ENCODE data around the gene NAB2. TPM values are rescaled to one million over a fixed set of nuclear protein-coding genes. Genes with fewer than 3 reads are reported as not detected.

The NAB2 gene
- total and polyA plus RNA-seq, 9 of the 15 experiments (the other 6 are each of a cell fraction or from before 2014, with no cell fraction given) = 0.45 to 40.9 (median 20.4) TPM

GRCh38 chr12:57088354-57089270 lies at the start of gene NAB2 (continued):
- TF ChIP-seq, protein P1, sequence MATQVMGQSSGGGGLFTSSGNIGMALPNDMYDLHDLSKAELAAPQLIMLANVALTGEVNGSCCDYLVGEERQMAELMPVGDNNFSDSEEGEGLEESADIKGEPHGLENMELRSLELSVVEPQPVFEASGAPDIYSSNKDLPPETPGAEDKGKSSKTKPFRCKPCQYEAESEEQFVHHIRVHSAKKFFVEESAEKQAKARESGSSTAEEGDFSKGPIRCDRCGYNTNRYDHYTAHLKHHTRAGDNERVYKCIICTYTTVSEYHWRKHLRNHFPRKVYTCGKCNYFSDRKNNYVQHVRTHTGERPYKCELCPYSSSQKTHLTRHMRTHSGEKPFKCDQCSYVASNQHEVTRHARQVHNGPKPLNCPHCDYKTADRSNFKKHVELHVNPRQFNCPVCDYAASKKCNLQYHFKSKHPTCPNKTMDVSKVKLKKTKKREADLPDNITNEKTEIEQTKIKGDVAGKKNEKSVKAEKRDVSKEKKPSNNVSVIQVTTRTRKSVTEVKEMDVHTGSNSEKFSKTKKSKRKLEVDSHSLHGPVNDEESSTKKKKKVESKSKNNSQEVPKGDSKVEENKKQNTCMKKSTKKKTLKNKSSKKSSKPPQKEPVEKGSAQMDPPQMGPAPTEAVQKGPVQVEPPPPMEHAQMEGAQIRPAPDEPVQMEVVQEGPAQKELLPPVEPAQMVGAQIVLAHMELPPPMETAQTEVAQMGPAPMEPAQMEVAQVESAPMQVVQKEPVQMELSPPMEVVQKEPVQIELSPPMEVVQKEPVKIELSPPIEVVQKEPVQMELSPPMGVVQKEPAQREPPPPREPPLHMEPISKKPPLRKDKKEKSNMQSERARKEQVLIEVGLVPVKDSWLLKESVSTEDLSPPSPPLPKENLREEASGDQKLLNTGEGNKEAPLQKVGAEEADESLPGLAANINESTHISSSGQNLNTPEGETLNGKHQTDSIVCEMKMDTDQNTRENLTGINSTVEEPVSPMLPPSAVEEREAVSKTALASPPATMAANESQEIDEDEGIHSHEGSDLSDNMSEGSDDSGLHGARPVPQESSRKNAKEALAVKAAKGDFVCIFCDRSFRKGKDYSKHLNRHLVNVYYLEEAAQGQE (IDR thresholded peaks at IDR 0.05; ENCODE audit: borderline replicate concordance) = 0 out of 2 replicates have a peak, but pooled peaks have one; percentile 20
- TF ChIP-seq, protein P1 (CRISPR knock-in tag; IDR thresholded peaks at IDR 0.05; ENCODE audit: low read depth) = no peak
- TF ChIP-seq ZFX (CRISPR knock-in tag; IDR thresholded peaks at IDR 0.05) (peak; percentile 84), NFIC (IDR thresholded peaks at IDR 0.05) (peak; percentile 5; the same call in 1 of the 2 replicates), HNRNPLL (IDR thresholded peaks at IDR 0.05; ENCODE audit: low read depth, low read length, poor library complexity, severe bottlenecking) (peak; percentile 46)
- TF ChIP-seq, protein P2, sequence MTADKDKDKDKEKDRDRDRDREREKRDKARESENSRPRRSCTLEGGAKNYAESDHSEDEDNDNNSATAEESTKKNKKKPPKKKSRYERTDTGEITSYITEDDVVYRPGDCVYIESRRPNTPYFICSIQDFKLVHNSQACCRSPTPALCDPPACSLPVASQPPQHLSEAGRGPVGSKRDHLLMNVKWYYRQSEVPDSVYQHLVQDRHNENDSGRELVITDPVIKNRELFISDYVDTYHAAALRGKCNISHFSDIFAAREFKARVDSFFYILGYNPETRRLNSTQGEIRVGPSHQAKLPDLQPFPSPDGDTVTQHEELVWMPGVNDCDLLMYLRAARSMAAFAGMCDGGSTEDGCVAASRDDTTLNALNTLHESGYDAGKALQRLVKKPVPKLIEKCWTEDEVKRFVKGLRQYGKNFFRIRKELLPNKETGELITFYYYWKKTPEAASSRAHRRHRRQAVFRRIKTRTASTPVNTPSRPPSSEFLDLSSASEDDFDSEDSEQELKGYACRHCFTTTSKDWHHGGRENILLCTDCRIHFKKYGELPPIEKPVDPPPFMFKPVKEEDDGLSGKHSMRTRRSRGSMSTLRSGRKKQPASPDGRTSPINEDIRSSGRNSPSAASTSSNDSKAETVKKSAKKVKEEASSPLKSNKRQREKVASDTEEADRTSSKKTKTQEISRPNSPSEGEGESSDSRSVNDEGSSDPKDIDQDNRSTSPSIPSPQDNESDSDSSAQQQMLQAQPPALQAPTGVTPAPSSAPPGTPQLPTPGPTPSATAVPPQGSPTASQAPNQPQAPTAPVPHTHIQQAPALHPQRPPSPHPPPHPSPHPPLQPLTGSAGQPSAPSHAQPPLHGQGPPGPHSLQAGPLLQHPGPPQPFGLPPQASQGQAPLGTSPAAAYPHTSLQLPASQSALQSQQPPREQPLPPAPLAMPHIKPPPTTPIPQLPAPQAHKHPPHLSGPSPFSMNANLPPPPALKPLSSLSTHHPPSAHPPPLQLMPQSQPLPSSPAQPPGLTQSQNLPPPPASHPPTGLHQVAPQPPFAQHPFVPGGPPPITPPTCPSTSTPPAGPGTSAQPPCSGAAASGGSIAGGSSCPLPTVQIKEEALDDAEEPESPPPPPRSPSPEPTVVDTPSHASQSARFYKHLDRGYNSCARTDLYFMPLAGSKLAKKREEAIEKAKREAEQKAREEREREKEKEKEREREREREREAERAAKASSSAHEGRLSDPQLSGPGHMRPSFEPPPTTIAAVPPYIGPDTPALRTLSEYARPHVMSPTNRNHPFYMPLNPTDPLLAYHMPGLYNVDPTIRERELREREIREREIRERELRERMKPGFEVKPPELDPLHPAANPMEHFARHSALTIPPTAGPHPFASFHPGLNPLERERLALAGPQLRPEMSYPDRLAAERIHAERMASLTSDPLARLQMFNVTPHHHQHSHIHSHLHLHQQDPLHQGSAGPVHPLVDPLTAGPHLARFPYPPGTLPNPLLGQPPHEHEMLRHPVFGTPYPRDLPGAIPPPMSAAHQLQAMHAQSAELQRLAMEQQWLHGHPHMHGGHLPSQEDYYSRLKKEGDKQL (CRISPR knock-in tag; IDR thresholded peaks at IDR 0.05; ENCODE audit: borderline replicate concordance) = no peak
- TF ChIP-seq, protein P3, sequence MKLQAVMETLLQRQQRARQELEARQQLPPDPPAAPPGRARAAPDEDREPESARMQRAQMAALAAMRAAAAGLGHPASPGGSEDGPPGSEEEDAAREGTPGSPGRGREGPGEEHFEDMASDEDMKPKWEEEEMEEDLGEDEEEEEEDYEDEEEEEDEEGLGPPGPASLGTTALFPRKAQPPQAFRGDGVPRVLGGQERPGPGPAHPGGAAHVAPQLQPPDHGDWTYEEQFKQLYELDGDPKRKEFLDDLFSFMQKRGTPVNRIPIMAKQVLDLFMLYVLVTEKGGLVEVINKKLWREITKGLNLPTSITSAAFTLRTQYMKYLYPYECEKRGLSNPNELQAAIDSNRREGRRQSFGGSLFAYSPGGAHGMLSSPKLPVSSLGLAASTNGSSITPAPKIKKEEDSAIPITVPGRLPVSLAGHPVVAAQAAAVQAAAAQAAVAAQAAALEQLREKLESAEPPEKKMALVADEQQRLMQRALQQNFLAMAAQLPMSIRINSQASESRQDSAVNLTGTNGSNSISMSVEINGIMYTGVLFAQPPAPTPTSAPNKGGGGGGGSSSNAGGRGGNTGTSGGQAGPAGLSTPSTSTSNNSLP (IDR thresholded peaks at IDR 0.05; ENCODE audit: borderline replicate concordance, low read depth, low read length) = no peak
- TF ChIP-seq, protein P4, sequence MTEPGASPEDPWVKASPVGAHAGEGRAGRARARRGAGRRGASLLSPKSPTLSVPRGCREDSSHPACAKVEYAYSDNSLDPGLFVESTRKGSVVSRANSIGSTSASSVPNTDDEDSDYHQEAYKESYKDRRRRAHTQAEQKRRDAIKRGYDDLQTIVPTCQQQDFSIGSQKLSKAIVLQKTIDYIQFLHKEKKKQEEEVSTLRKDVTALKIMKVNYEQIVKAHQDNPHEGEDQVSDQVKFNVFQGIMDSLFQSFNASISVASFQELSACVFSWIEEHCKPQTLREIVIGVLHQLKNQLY (CRISPR knock-in tag; conservative IDR thresholded peaks at IDR 0.05) = 0 out of 4 replicates have a peak, but pooled peaks of 1 of the 2 experiments have one; percentile 61

Measured in K562 (cell line).